Stimulated activated CD4-positive, alpha-beta T cell treated with anti-CD3 and anti-CD28 coated beads, Interleukin-12 subunit alpha, Interleukin-12 subunit beta, amount 100 ng/mL, for 4 hours (primary cell): Measurements from ENCODE around the gene NFIX.
A peak's percentile ranks its signal among the peaks of the same experiment; 100 is the strongest.

ENCODE experiments used
- DNase-seq: peaks from one replicate; pipeline ENCODE4 v3.0.0-alpha.2; 2020

NFIX gene

GRCh38 chr19:12990853-12991252 is 4.4 kb upstream of the NFIX start:
- DNase-seq = no peak

DNA sequence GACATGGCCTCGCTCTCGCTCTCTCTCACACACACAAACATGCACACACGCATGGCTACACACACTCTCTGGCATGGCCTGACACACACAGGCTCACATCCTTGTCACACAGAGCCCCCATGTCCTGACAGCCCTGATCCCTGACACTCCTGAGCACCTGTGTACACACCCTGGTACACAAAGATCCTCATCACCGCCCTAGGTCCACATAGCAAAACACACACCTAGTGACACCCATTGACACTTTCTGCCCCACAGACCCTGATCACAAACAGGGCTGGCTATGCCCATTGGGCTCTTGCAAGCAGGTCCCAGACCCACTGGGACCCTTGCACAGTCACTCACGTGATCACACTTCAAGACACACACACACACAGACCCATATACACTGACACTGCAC is 4.0 kb upstream of the NFIX start:
- DNase-seq = no peak

- no peak for DNase-seq
These were observed 2.5 kb upstream of the NFIX start for GRCh38 chr19:12992729-12993128.

DNA sequence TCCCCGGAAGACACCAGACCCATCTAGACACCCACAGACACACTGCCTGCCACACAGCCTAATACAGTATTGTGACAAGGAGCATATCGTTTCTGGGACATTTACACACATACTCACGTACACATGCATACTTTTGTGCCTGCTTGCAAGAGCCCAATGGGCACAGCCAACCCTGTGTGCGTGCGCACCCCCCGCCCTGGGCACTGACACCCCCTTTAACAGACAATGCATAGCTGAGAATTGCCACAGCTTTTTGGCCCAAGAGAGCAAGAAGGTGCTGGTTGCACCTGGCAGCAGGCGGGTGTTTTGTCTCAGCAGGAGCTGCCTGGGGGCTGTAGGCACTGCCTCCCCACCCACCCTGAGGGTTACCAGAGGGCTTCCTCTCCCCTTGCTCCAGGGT is 1.7 kb upstream of the NFIX start:
- no peak for DNase-seq

GRCh38 chr19:12995596-12996405 is 526 bp downstream of the NFIX start:
- peak; percentile 25 for DNase-seq

DNA sequence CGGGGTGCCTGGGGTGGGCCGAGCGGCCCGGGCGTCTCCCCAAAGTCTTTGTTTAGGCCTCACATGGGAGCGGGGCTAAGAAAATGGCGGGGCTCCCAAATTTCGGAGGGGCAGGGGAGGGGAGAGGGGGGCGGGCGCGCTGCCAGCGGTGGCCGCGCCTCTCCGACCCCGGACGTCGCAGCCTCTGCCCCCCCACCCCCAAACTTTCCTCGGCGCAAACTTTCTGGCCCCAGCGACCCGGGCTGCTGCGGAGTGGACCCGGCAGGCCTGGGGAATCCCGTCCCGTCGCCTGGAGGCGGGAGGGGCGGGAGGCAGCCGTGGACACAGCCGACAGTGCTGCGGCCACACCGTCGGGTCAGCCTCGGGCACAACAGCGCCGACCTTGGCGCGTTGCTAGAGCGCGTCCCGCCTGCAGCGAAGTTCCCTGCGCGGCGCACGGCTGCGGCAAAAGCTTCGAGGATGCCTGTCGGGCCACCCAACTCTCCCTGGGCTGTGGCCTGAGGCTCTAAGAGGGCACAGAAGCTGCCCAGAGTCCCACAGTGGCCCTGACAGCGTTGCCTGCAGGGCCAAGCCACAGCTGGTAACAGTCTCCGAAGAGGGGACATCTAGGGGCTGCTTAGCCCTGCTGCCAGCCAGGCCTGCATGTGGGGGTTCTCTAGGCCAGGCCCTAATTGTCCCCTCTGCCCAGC is 1.3 kb downstream of the NFIX start:
- DNase-seq = no peak

- no peak for DNase-seq
These were observed 2.1 kb downstream of the NFIX start for GRCh38 chr19:12997179-12997966.

- DNase-seq = no peak
These were observed 3.0 kb downstream of the NFIX start for GRCh38 chr19:12997967-12998940.

GRCh38 chr19:13001166-13001501 is 5.9 kb downstream of the NFIX start:
- DNase-seq = no peak

- no peak for DNase-seq
These were observed 6.4 kb downstream of the NFIX start for GRCh38 chr19:13001502-13002165.

GRCh38 chr19:13002166-13002898 is 7.1 kb downstream of the NFIX start:
- DNase-seq = no peak

DNA sequence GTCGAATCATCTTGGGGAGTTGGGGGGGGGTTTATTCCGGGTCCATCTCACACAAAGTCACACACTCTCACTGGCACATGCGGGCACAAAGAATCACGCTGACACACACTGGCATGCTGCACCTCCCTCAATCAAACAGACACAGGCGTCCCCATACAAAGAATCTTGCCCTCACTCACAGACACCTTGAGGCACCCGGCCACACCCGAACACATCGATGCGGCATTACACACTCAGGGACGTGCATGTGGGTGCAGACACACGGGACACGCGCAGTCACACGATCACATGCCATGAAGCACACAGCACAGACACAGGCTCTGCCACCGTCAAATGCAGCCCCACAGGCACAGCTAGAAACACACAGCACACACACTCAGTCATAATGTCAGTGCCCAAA is 7.8 kb downstream of the NFIX start:
- DNase-seq = no peak

DNA sequence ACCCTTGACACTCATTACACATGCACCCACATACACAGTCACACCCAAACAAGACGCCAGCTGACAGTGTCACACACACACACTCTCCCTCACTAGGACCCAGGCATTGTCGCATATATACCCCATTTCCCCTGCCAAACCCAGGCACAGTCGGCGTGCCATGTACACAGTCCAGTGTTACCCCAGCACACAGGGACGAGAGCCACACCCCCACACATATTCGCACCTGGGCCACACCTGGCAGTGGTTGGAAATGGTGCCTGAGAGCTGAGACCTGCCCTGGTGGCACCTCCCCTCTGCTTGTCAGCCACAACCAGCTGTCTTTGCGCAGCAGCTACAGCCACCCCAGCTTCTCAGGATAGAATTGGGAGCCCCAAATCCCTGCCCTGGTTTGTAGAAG is 9.0 kb downstream of the NFIX start:
- DNase-seq = no peak

- DNase-seq = no peak
These were observed 10.0 kb downstream of the NFIX start for GRCh38 chr19:13005253-13005652.

DNA sequence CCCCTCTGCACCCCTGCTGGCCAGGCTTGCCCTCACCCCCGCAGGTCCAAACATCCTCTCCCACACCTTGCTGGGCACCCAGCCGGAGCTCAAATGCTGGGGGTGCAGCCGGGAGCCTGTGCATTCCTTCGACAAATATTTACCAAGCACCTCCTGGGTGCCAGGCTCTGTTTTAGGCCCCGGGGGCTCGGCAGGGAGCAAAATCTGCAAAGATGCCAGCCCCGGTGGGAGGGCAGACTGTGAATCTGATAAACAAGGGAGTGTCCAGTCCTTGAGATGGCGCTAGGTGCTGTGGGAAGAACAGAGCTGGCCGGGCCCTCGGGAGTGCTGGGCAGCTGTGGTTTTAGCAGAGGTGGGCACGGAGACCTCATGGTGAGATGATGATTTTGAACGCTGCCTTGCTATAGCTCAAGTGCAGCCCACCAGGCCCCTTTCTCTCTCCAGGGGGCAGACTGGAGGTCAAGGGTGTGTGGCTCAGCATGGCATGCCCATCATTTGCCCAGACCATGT is 10.6 kb downstream of the NFIX start:
- DNase-seq = no peak

DNA sequence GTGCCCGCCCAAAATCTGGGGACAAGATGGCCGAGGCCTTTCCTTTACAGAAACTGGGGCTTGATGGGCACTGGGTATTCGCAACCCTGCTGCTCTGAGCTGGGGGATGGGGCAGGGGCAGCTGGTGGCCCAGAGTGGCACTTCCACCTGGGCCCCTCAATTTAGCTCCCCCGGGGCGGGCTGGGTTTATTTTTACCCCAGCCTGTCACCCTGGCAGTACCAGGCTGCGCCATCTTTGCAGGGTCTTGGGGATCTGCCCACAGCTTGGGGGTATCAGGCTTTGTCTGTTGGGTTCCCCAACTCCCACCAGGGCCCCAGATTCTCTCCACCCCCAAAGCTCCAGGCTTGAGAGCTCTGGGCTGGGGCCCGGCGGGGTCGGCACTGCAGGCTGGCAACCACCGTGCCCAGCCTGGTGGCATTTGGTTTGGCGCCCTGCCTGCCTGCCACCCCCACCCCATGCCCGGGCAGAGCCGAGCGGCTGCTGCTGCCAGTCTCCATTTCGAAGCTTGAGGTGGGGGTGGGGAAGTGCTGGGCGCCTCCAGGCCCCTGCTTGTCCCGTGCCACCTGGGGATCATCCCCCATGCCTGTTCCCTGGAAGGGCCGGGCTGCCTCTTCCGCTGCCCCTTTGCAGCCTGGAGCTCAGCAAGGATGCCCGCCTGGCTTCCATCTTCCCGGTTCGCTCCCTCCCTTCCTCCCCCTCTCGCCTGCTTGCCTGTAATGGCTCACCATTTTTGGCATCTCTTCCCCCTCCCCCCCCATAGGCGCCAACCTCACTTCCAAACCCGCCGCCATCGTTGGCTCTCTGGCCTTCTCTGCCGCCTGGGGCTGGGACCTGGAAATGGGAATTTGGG is 11.4 kb downstream of the NFIX start:
- no peak for DNase-seq

- no peak for DNase-seq
These were observed 12.2 kb downstream of the NFIX start for GRCh38 chr19:13007292-13008045.

GRCh38 chr19:13008926-13009787 is 13.9 kb downstream of the NFIX start:
- DNase-seq = no peak
